Smooth muscle cell of the brain vasculature (primary cell): Measurements from ENCODE around the gene EHD4.

ENCODE experiments used
- DNase-seq: peaks from one replicate; pipeline ENCODE4 v3.0.0-alpha.2; 2012; ENCODE audit warnings: low read depth, low spot score

EHD4 gene

DNA sequence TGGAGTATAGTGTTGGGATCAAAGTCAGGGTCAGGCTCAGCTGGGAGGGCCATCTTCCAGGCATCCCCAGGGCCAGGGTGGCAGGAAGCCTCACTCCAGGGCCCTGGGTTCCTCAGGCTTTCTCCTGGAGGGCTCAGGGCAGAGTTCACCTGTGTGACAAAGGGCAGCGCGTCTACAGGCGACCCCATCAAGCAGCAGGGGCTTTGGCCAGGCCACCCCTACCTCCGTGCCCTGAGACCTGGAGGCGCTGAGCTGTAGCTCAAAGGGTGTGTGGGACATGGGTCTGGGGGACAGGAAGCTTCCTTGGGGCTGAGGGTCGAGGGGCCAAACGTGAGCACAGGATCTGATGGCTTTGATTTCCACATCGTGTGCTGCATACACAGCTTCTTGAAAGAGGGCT is 91.3 kb downstream of the EHD4 start:
- no peak for DNase-seq

- no peak for DNase-seq
These were observed 92.0 kb downstream of the EHD4 start for GRCh38 chr15:41880156-41880877.

GRCh38 chr15:41879321-41879845 is 93.0 kb downstream of the EHD4 start:
- DNase-seq, result no peak

GRCh38 chr15:41878355-41878699 is 94.0 kb downstream of the EHD4 start:
- DNase-seq, result no peak

DNA sequence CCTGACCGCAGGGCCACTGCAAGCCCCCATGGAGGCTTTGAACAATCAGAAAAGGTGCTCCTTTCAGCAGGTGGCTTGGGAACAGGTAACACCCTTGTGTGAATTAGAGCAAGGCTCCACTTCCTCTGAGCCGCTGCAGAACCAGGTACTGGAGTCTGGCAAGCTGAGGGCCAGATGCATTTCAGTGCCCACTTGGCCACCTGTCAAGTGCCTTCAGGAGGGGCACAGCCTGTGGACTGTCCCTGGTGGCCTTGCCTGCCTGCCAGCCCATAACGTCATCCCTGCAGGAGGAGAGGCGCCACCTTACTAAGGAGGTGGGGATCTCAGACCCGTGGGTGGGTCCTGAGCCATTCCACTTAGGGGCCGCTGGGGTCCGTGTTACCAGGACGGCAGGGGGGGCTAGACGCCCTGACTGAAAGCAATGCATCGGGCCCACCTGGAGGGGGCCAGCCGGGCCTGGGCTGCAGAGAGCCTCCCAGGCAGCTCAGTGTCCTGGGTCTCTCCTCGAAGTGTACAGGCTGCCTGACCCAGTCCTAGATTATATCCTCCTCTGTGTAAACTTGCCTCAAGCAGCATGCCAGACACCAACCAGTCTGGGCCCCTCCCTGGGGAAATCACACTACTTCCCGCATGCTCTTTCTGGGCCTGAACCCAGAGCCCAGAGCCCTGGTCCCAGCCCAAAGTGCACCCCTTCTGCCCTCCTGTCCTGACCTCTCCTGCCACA is 94.6 kb downstream of the EHD4 start:
- no peak for DNase-seq

DNA sequence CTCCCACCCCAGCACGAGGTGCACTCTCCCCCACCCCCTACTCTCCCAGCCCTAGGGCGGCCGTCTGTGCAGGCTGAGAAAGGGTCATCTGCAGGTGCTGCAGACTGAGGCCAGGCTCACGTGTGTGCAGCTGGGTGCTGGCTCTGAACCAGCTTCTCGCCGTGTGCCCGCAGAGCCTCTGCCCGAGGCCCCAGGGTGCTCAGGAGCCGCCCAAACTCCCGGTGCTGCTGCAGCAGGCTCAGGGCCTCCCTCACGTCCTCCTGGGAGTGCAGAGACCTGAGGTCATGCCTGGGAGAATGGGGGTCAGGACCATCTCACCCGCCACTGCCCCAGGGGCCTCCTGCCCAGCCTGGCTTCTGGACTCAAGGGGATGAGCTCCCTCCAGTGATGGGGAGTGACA is 95.7 kb downstream of the EHD4 start:
- DNase-seq, result no peak

DNA sequence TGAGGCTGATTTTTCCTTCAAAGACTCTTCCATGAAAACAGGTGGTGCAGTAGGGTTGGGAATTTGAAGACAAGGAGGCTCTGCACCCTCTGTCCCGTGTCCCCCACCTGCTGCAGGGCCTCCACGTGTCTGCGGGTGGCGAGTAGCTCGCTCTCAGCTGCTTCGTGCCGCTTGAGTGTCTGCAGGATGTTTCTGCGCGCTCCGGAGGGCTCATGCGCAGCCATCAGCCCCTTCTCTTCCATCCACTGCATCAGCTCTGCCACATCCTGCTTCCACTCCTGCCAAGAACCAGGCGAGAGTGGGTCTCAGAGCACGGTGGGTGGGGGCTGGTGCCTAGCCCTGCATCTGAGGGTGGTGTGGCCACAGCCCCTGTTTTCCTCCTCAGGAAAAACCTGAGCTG is 96.3 kb downstream of the EHD4 start:
- no peak for DNase-seq

GRCh38 chr15:41874736-41875135 is 97.6 kb downstream of the EHD4 start:
- no peak for DNase-seq

- DNase-seq, result no peak
These were observed 98.6 kb downstream of the EHD4 start for GRCh38 chr15:41873711-41874110.

GRCh38 chr15:41872166-41872747 is 100.1 kb downstream of the EHD4 start:
- DNase-seq, result no peak

GRCh38 chr15:41871175-41871905 is 101.0 kb downstream of the EHD4 start:
- no peak for DNase-seq

DNA sequence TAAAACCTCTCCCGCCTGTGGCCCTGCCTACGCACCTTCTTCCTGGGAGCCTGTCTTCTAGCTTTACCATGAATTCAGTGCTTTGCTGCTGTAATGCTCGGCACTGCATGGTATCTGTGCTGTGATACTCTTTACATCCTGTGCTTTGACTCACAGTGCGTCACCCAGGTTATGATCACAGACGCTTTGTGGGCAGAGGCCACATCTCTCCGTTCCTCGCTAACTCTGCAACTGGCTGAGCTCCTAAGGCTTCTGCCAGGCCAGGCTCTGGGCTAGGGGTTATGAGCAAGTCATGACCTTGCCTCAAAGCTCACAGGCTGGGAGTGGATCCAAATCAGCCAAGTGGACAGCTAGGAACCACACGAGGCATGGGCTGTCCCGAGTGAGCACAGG is 101.7 kb downstream of the EHD4 start:
- peak; percentile 57 for DNase-seq

DNA sequence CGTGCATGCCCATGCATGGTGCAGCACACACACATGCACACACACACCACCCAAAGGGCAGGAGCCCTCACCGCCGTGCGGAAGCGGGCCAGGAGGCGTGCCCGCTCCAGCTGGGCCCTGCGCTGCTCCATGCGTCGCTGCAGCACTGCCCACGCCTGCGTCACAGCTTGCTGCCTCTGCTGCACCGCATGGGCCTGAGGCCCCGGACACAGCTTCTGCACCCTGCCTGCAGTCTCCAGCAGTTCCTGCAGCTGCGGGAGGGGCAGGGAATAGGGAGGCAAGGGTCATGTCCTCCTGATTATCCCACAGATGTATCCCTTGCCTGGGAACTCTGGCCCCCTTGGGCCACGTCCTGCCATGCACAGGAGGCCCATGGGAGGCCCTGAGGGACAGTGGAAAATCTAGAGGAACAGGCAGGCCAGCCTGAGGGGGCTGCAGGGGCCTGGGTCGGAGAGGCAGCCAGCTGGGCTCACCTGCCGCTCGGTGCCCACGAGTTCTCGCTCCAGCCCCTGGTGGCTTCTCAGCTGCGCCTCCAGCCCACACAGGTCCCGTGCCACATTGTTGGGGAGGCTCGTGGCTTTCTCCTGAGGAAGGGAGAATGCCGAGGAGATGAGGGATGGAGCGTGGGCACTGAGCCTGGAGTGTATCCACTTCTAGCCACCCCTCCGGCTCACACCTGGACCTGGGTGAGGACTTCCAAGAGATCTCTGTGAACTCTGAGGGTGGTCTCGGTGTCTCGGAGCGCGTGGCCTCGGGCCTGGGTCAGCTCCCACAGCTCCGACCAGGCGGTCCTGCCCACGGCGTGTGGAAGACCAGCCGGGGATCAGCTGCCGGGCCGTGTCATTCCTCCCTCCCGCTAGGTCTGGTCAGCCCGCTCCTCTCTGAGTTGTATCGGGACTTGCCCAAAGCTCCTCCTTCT is 102.3 kb downstream of the EHD4 start:
- no peak for DNase-seq

DNA sequence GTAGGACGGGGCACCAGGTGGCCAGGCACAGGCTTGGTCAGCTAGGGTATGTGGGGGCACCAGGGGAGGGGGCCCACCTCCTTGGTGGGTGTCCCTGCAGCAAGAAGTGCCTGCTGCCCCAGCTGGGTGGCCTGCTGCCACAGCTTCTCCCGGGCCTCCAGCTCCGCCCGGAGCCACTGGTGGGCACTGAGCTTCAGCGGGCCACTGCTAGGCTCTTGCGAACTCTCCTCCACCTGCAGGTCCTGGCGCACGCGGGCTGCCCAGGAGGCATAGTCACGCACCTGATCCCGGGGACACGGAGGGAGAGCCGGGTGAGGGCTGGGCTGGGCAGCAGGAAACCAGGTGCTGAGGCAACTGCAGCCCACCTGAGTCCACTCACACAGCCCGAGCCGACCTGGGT is 104.0 kb downstream of the EHD4 start:
- DNase-seq, result no peak

DNA sequence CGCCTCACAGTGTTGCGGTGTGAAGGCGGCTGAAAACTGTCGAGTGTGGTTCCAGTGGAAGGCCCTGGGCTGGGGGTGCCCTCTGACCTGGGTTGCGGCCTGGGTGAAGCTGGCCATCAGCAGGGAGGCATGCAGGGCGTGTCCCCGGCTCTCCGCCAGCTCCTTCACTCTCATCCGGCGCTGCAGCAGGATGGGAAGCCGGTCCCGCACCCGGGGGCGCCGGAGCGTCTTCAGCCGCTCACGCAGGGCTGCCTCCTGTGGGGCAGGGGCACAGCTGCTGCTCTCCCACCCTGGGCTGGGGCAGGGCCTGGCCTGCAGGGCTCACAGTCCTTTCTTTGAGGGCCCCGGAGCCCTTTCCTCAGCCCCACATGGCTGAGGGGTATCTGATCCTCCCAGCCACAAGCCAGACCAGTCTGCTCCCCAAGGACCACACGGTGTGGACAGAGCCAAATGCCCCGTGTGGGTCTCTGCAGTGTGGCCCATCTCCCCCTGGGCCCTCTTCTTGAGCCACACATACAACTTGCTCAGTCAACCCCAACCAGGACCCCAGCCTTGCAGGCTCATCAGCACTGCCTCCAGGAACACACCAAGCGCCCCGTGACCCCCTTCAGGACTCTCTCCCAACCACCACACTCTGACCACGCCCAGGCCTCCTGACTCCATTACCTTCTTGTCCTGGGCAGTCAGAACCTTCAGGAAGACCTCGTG is 105.3 kb downstream of the EHD4 start:
- no peak for DNase-seq

- DNase-seq, result no peak
These were observed 106.1 kb downstream of the EHD4 start for GRCh38 chr15:41866263-41866703.

DNA sequence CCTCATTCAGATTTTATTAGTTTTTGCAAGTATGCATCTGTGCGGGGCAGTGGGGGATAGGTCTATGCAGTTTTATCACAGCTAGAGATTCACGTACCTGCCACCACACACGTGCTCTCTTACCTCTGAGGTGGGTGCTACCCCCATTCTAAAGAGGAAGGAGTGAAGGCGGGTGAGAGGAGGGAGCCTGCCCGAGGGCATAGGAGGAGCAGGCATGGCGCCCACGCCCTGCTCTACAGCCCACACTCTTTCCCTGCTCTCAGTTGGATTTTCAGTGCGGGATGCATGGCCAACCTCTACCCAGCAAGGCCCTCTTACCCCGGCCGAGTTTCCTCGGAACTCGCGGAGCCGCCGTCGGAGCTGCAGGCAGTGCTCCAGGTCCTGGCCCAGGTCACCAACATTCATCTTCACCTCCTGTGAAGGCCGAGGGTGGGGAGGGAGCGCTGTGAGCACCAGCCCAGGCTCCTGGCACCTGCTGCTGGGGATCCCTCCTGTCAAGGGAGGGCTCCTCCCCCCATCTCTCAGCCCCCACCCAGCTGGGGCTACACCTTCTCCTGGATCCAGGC is 106.8 kb downstream of the EHD4 start:
- DNase-seq, result no peak

- peak; percentile 13 for DNase-seq
These were observed 109.7 kb downstream of the EHD4 start for GRCh38 chr15:41862515-41863116.

GRCh38 chr15:41861736-41862356 is 110.5 kb downstream of the EHD4 start:
- no peak for DNase-seq
